Panc1 (cell line): ENCODE data around the gene ERF. TPM values are rescaled to one million over a fixed set of nuclear protein-coding genes. Genes with fewer than 3 reads are reported as not detected.

Experiments
- ATAC-seq: fragments of 200-7000 bp; cut with Tn5 transposase; 2 replicates; pipeline ENCODE4 v1.9.1; 2020; ENCODE audit warnings: mild to moderate bottlenecking, moderate library complexity
- BruUV-seq: library from RNA; stranded (reverse); fragments of 400-500 nt; replicated peaks from 2 replicates; lab custom pipeline; 2021; lab: Mats Ljungman, UMichigan
- CTCF ChIA-PET: fragments of 300-600 bp; sonication (Branson Sonifier 250); formaldehyde crosslinking; loops from one replicate; lab custom pipeline; 2022; ENCODE audit warnings: antibody characterized with exemption; lab: Charles Lee
- POLR2A ChIA-PET: fragments of 300-600 bp; sonication (Branson Sonifier 250); formaldehyde crosslinking; loops from one replicate; lab custom pipeline; 2022; ENCODE audit warnings: antibody characterized with exemption; lab: Charles Lee
- DNase-seq: peaks from one replicate; pipeline ENCODE4 v3.0.0-alpha.2; 2010; ENCODE audit warnings: low read depth, low spot score
- H3K27ac ChIP-seq: 2 replicates; pipeline ENCODE4 v1.5.1; 2011; ENCODE audit warnings: mild to moderate bottlenecking, low read length, inconsistent platforms
- H3K27me3 ChIP-seq: fragments of 200-500 bp; sonication (Bioruptor generic); 2 replicates; pipeline ENCODE4 v1.6.0; 2014; ENCODE audit warnings: low read length, inconsistent platforms; ENCODE audit not compliant: control insufficient read depth, insufficient read depth
- H3K36me3 ChIP-seq: fragments of 200-500 bp; sonication (Bioruptor generic); 2 replicates; pipeline ENCODE4 v1.5.1; 2014; ENCODE audit warnings: inconsistent platforms, mild to moderate bottlenecking, low read length, moderate library complexity; ENCODE audit not compliant: control insufficient read depth, insufficient read depth
- H3K4me1 ChIP-seq: 2 replicates; pipeline ENCODE4 v1.5.1; 2011; ENCODE audit warnings: inconsistent platforms, mild to moderate bottlenecking, low read length, moderate library complexity; ENCODE audit not compliant: control insufficient read depth, insufficient read depth
- H3K4me3 ChIP-seq, 2 experiments: 2 replicates each; pipeline ENCODE4 v1.5.1; 2011 to 2012; ENCODE audit warnings: low read depth in 2 of 2, low read length in 2 of 2, mild to moderate bottlenecking in 2 of 2, inconsistent platforms in 1 of 2, moderate library complexity in 1 of 2
- H3K9me3 ChIP-seq: fragments of 200-500 bp; sonication (Bioruptor generic); 2 replicates; pipeline ENCODE4 v1.5.1; 2014; ENCODE audit warnings: low read depth, mild to moderate bottlenecking, inconsistent platforms, low read length, moderate library complexity; ENCODE audit not compliant: control insufficient read depth, insufficient read depth
- CTCF ChIP-seq: fragments of 450-650 bp; IDR thresholded peaks from 2 replicates; pipeline ENCODE4 v1.5.1; 2017; ENCODE audit warnings: mild to moderate bottlenecking
- POLR2AphosphoS5 ChIP-seq: IDR thresholded peaks from 2 replicates; pipeline ENCODE4 v1.6.1; 2012; ENCODE audit warnings: mild to moderate bottlenecking, low read depth, low read length, moderate library complexity
- REST ChIP-seq, 2 experiments: IDR thresholded peaks; 2 replicates each; pipeline ENCODE4 v1.6.1; 2011 to 2012; ENCODE audit warnings: low read depth in 2 of 2, control low read depth in 1 of 2, low read length in 1 of 2, mild to moderate bottlenecking in 1 of 2, moderate library complexity in 1 of 2; ENCODE audit not compliant: insufficient read depth in 1 of 2
- SIN3A ChIP-seq: IDR thresholded peaks from 2 replicates; pipeline ENCODE4 v1.6.1; 2012; ENCODE audit warnings: low read depth, mild to moderate bottlenecking, low read length, moderate library complexity, borderline replicate concordance; ENCODE audit not compliant: insufficient read depth
- TCF7L2 ChIP-seq: IDR thresholded peaks from 2 replicates; pipeline ENCODE4 v1.6.1; 2011; ENCODE audit warnings: mild to moderate bottlenecking, low read depth, low read length, inconsistent platforms
- in situ Hi-C: cut with HindIII; loops from 2 replicates; pipeline ENCODE4 v1.10.0; 2016; ENCODE audit warnings: low sequenced_read_pairs, low pct_unique_long_range_greater_than_20kb
- intact Hi-C: fragments of 100-400 bp; cut with micrococcal nuclease; formaldehyde crosslinking; loops from one replicate; pipeline ENCODE4 v1.10.0; 2022; ENCODE audit not compliant: unreplicated experiment
- total RNA-seq: library from RNA; stranded (reverse); gene quantifications from one replicate; pipeline ENCODE4 v1.2.1, GENCODE V29; 2021; ENCODE audit not compliant: unreplicated experiment

The ERF gene
- total RNA-seq, 1 experiment from 2014 or later: 85.7 TPM

GRCh38 chr19:42287827-42288107 is 32.8 kb upstream of the ERF start:
- Histone ChIP-seq H3K27me3 (no peaks in the 10 kb centered on the region), H3K4me3 (no peak overlapping the region), H3K4me1 (peaks cover 18% of the 10 kb centered on the region), H3K36me3 (no peaks in the 10 kb centered on the region; the same call in 1 of the 2 replicates), H3K9me3 (no peaks in the 10 kb centered on the region), H3K27ac (no peak overlapping the region)
- in situ Hi-C loops: no loop called here
- BruUV-seq: no TSS peak
- no peak for TF ChIP-seq CTCF
- no peak for TF ChIP-seq SIN3A
- no peak for TF ChIP-seq TCF7L2
- TF ChIP-seq POLR2AphosphoS5: no peak
- TF ChIP-seq REST (IDR thresholded peaks at IDR 0.05; ENCODE audit: insufficient read depth in 1 of 2, low read depth in 2 of 2, low read length in 1 of 2): no peak
- intact Hi-C loops: no loop called here
- DNase-seq (no peak), ATAC-seq (no peak)
- ChIA-PET POLR2A (no interaction called here), CTCF (no interaction called here)

- in situ Hi-C loops: no loop called here
- CTCF ChIA-PET: no interaction called here
Observed at GRCh38 chr19:42287017-42287826, 32.3 kb upstream of the ERF start.

More at GRCh38 chr19:42287017-42287826, 32.3 kb upstream of the ERF start:
- Histone ChIP-seq H3K27ac (no peak overlapping the region), H3K36me3 (no peaks in the 10 kb centered on the region; the same call in 1 of the 2 replicates), H3K4me1 (peaks cover 22% of the 10 kb centered on the region), H3K27me3 (no peaks in the 10 kb centered on the region), H3K9me3 (no peaks in the 10 kb centered on the region), H3K4me3 (no peak overlapping the region)
- DNase-seq: no peak
- ATAC-seq: no peak
- intact Hi-C loops: no loop called here
- POLR2A ChIA-PET: no interaction called here
- TF ChIP-seq REST (IDR thresholded peaks at IDR 0.05; ENCODE audit: insufficient read depth in 1 of 2, low read depth in 2 of 2, low read length in 1 of 2) (no peak), CTCF (no peak), SIN3A (no peak), POLR2AphosphoS5 (no peak), TCF7L2 (no peak)
- BruUV-seq: no TSS peak
